Astrocyte (in vitro differentiated cells and primary cell): ENCODE data around the gene GALNT18.

ENCODE experiments used
- CTCF ChIP-seq: IDR thresholded peaks from 2 replicates; pipeline ENCODE4 v1.5.1; 2011; ENCODE audit warnings: low read depth, mild to moderate bottlenecking, inconsistent platforms, low read length, moderate library complexity; ENCODE audit not compliant: insufficient read depth
- EZH2 ChIP-seq: IDR thresholded peaks from 2 replicates; pipeline ENCODE4 v1.6.1; 2012; ENCODE audit warnings: mild to moderate bottlenecking, low read length, inconsistent platforms; ENCODE audit not compliant: insufficient read depth

GRCh38 chr11:11227296-11228085, 394.3 kb downstream of the GALNT18 start:
- TF ChIP-seq CTCF (no peak), EZH2 (no peak)
